Brain microvascular endothelial cell (primary cell): ENCODE measurements around the gene RCBTB2.
A peak's percentile ranks its signal among the peaks of the same experiment; 100 is the strongest.
"Not testable (repeated sequence)": the region's sequence is repeated elsewhere in the genome, so short reads cannot be mapped to it uniquely, and the experiment has no call there.

Source experiments
- DNase-seq: peaks from one replicate; pipeline ENCODE4 v3.0.0-alpha.2; 2020
- H3K27ac ChIP-seq: fragments of 250-450 bp; sonication (Bioruptor Pico); 2 replicates; pipeline ENCODE4 v1.5.1; 2020; ENCODE audit warnings: mild to moderate bottlenecking, moderate library complexity
- H3K27me3 ChIP-seq: fragments of 250-450 bp; sonication (Bioruptor Pico); replicated peaks from 2 replicates; pipeline ENCODE4 v1.5.1; 2020; ENCODE audit warnings: mild to moderate bottlenecking
- H3K36me3 ChIP-seq: fragments of 250-450 bp; sonication (Bioruptor Pico); replicated peaks from 2 replicates; pipeline ENCODE4 v1.5.1; 2020; ENCODE audit warnings: mild to moderate bottlenecking
- H3K4me3 ChIP-seq: 2 replicates; pipeline ENCODE4 v1.5.1; 2011; ENCODE audit warnings: low read depth, mild to moderate bottlenecking, control low read depth, low read length, moderate library complexity
- CTCF ChIP-seq: IDR thresholded peaks from 2 replicates; pipeline ENCODE4 v1.5.1; 2011; ENCODE audit warnings: low read depth, mild to moderate bottlenecking, moderate library complexity, low read length, control low read depth, inconsistent platforms; ENCODE audit errors: missing control alignments
- in situ Hi-C: cut with HindIII; loops from 2 replicates; pipeline ENCODE4 v1.10.0; 2017; ENCODE audit warnings: low sequenced_read_pairs, low pct_ligation_motif_present

Gene RCBTB2

GRCh38 chr13:48532506-48533499 is at the start of gene RCBTB2:
RCBTB2 (minus strand) TSS chr13:48533080; CDS start chr13:48521939, 11,141 bp downstream.
- no peak for TF ChIP-seq CTCF
- in situ Hi-C loops: no loop called here
- H3K36me3 ChIP-seq: no peaks in the 10 kb centered on the region

GRCh38 chr13:48582084-48582483 is 49.2 kb upstream of the RCBTB2 start:
- no peak overlapping the region for H3K4me3 ChIP-seq
- DNase-seq: no peak
- no peaks in the 10 kb centered on the region for H3K36me3 ChIP-seq
- H3K27ac ChIP-seq: no peak overlapping the region
- no peak for TF ChIP-seq CTCF
- in situ Hi-C loops: no loop called here
- no peaks in the 10 kb centered on the region for H3K27me3 ChIP-seq

More at GRCh38 chr13:48532506-48533499, at the start of gene RCBTB2:
- Histone ChIP-seq H3K27ac (peak within 1 kb of the TSS; percentile 85), H3K4me3 (peak within 1 kb of the TSS; percentile 96), H3K27me3 (no peaks in the 10 kb centered on the region)
- peak; percentile 94 for DNase-seq

- in situ Hi-C loops: no loop called here
- Histone ChIP-seq H3K36me3 (no peaks in the 10 kb centered on the region), H3K4me3 (no peak overlapping the region), H3K27ac (no peak overlapping the region), H3K27me3 (no peaks in the 10 kb centered on the region)
- DNase-seq: no peak
- no peak for TF ChIP-seq CTCF
Observed at GRCh38 chr13:48580896-48581295, 48.0 kb upstream of the RCBTB2 start.

GRCh38 chr13:48580185-48580803 is 47.4 kb upstream of the RCBTB2 start:
- no peaks in the 10 kb centered on the region for H3K36me3 ChIP-seq
- in situ Hi-C loops: no loop called here
- peak; percentile 53 for DNase-seq
- peak; percentile 68 for TF ChIP-seq CTCF
- no peak overlapping the region for H3K4me3 ChIP-seq
- H3K27me3 ChIP-seq: no peaks in the 10 kb centered on the region
- H3K27ac ChIP-seq: no peak overlapping the region

- in situ Hi-C loops, H3K4me3 ChIP-seq, DNase-seq, H3K27ac ChIP-seq, H3K36me3 ChIP-seq, H3K27me3 ChIP-seq: not testable (repeated sequence)
Observed at GRCh38 chr13:48579919-48580180, 47.0 kb upstream of the RCBTB2 start.

GRCh38 chr13:48579165-48579918 is 46.5 kb upstream of the RCBTB2 start:
- no peak overlapping the region for H3K4me3 ChIP-seq
- in situ Hi-C loops: no loop called here
- no peak for TF ChIP-seq CTCF
- no peaks in the 10 kb centered on the region for H3K27me3 ChIP-seq
- no peak overlapping the region for H3K27ac ChIP-seq
- DNase-seq: no peak
- no peaks in the 10 kb centered on the region for H3K36me3 ChIP-seq
